ENCODE data around the gene LLGL2.

DNA sequence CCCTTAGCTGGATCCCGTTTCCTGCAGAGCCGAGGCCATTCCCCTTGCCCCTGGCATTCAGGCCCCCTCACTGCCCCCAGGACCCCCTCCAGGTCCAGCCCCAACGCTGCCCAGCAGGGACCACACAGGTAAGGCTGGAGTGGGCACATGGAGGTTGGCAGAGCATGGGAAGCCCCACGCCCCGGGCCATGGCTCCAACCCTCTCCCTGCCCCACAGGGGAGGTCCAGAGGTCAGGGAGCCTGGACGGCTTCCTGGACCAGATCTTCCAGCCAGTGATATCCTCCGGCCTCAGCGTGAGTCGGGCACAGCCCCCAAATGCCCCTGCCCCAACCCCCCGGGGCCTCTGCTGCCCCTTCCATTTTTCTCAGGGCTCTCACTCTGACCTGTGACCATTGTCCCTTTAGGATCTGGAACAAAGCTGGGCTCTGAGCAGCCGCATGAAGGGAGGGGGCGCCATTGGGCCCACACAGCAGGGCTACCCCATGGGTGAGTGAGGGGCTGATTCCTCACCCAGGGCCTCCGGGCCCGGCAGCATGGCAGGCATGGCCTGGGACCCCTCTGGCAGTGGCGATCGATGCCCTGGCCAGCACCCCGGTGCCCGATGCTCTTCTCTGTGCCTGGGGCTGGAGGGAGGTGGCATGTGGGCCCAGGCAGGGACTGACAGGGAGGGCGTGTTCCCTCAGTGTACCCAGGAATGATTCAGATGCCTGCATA lies 89.2 kb downstream of the LLGL2 start:
- TF ChIP-seq, protein P1, sequence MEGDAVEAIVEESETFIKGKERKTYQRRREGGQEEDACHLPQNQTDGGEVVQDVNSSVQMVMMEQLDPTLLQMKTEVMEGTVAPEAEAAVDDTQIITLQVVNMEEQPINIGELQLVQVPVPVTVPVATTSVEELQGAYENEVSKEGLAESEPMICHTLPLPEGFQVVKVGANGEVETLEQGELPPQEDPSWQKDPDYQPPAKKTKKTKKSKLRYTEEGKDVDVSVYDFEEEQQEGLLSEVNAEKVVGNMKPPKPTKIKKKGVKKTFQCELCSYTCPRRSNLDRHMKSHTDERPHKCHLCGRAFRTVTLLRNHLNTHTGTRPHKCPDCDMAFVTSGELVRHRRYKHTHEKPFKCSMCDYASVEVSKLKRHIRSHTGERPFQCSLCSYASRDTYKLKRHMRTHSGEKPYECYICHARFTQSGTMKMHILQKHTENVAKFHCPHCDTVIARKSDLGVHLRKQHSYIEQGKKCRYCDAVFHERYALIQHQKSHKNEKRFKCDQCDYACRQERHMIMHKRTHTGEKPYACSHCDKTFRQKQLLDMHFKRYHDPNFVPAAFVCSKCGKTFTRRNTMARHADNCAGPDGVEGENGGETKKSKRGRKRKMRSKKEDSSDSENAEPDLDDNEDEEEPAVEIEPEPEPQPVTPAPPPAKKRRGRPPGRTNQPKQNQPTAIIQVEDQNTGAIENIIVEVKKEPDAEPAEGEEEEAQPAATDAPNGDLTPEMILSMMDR (IDR thresholded peaks at IDR 0.05; ENCODE audit: low read depth, low read length, poor library complexity, severe bottlenecking): no peak
- TF ChIP-seq EZH2phosphoT487 (IDR thresholded peaks at IDR 0.05; ENCODE audit: borderline replicate concordance, low read length): no peak
